Left ventricle myocardium superior (tissue), 1 donor: ENCODE data around the gene PPP6C. TPM values are rescaled to one million over a fixed set of nuclear protein-coding genes. Genes with fewer than 3 reads are reported as not detected.
A peak's percentile ranks its signal among the peaks of the same experiment; 100 is the strongest.
"Not testable (repeated sequence)": the region's sequence is repeated elsewhere in the genome, so short reads cannot be mapped to it uniquely, and the experiment has no call there.

ENCODE experiments used
- ATAC-seq: fragments of 200-7000 bp; cut with Tn5 transposase; one replicate; pipeline ENCODE4 v1.9.1; 2020; ENCODE audit warnings: mild to moderate bottlenecking, moderate library complexity
- DNase-seq: peaks from one replicate; pipeline ENCODE4 v3.0.0-alpha.2; 2020
- intact Hi-C: fragments of 100-400 bp; cut with micrococcal nuclease; formaldehyde crosslinking; loops from one replicate; pipeline ENCODE4 v1.11.0; 2022
- long read RNA-seq: library from polyadenylated mRNA; unstranded; transcript quantifications from one replicate; pipeline ENCODE4 v2.0.0, GENCODE V29; 2021
- total RNA-seq: library from RNA; stranded (reverse); fragmentation: NEBNext Ultra II Directional; extraction: Animal tissue kit (Norgen Biotek cat#: 25700); gene quantifications from one replicate; pipeline ENCODE4 v1.2.1, GENCODE V29; 2021
- donor health status: DM: no; HTN: yes; CAD: no; lungs with severe emphysema.

The PPP6C gene
- 35.9 TPM for total RNA-seq
- long read RNA-seq, full-length matches to known transcripts: 51 of 55 reads
- long read RNA-seq, partial matches to known transcripts: 1 of 55 reads
- long read RNA-seq, other reads (novel, unspliced or antisense): 3 of 55 reads

DNA sequence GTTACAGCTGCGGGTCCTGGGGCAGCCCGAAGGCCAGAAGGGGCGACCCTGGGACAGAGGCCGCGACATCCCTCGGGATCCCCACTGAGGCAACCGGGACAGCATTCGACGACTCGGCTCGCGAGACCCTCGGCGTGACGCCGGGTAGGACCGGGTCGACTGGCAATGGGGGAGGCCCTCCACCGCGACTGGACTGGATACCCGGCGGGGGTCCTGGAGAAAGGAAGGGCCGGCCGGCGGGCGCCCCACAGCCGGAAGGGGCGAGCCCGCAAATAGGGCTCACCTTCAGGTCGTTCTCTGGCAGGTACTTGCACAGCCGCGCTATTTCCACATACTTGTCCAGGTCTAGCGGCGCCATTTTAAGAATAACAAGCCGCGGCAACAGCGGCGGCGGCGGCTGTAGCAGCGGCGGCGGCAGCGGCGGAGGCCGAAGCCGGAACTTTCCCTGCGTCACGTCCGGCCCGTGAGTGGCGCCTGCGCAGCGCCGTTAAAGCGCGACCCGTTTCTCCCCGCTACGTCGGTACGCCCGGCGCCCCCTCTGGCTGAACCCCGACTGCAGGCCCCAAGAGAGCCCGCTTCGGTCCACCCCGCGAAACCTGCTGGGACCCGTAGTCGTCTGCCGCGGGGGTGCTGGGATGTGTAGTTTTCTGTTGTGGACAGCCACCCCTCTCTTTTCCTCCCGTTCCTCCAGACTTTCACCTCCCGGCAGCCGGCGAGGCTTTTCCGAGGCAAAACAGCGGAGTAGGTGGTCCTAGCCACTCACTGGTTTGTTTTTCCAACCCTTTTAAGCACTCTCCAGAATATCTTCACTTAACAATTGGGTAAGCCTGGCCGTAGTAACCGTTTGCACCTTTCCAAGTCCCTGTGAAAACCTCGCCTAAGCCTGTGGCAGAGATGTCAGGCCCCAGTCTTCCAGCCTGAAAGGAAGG is at the start of gene PPP6C:
Gene PPP6C (minus strand): TSS at position 443 of the 929 bp plus-strand sequence. CDS start 85 bp downstream, at position 358.
- peak; percentile 99 for ATAC-seq
- intact Hi-C loops: no loop called here
- peak; percentile 99 for DNase-seq

DNA sequence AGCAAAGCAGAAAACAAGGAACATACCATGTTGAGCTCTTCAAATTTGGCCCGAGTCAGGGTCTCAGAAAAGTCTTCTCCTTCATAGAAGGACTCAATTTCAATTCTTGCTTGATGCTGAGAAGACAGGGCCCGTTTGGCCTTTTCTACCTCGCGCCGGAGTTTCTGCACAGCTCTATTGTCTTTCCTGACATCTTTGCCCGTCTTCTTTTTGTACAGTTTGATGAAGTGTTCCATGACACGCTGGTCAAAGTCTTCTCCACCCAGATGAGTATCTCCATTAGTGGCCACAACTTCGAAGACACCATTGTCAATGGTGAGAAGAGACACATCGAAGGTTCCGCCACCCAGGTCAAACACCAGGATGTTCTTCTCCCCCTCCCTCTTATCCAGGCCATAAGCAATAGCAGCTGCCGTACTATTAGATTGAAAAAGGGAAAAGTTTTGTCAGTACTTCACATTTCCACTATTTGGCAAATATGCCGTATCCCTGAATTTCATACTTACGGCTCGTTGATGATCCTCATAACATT is 49.4 kb upstream of the PPP6C start:
- DNase-seq (no peak), ATAC-seq (no peak)
- intact Hi-C loops: no loop called here

DNA sequence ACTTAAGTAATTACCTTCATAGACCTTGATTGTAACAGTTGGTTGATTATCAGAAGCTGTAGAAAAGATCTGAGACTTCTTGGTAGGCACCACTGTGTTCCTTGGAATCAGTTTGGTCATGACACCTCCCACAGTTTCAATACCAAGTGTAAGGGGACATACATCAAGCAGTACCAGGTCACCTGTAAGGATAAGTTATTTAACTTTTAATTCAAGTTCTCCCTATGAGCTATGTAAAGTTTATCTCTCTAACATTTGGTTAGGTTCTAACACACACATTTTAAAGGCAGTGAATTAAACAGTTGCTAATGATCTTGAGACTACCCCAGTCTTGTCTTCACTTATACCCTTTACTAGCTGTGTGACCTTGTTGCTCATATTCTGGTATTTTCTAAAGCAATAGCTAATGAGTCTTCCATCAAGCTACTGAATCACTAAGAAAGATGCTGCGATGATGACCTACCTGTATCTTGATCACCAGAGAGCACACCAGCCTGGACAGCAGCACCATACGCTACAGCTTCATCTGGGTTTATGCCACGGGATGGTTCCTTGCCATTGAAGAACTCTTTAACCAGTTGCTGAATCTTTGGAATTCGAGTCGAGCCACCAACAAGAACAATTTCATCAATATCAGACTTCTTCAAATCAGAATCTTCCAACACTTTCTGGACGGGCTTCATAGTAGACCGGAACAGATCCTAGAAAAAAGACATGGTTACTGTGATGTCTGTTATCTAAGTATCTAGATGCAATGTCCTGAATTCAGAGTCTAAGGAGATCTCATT is 48.7 kb upstream of the PPP6C start:
- DNase-seq (no peak), ATAC-seq (no peak)
- intact Hi-C loops: no loop called here

DNA sequence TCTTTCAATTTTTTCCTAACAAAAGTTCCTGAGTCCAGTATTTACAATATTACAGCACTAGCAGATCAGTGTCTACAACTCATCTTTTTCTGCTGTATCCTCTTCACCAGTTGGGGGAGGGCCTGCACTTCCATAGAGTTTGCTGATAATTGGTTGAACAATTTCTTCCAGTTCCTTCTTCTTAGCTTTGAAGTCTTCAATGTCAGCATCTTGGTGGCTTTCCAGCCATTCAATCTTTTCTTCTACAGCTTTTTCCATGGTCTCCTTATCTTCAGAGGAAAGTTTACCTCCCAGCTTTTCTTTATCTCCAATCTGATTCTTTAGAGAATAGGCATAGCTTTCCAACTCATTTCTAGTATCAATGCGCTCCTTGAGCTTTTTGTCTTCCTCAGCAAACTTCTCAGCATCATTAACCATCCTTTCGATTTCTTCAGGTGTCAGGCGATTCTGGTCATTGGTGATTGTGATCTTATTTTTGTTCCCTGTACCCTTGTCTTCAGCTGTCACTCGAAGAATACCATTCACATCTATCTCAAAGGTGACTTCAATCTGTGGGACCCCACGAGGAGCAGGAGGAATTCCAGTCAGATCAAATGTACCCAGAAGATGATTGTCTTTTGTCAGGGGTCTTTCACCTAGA is 47.0 kb upstream of the PPP6C start:
- ATAC-seq, DNase-seq, intact Hi-C loops: not testable (repeated sequence)

DNA sequence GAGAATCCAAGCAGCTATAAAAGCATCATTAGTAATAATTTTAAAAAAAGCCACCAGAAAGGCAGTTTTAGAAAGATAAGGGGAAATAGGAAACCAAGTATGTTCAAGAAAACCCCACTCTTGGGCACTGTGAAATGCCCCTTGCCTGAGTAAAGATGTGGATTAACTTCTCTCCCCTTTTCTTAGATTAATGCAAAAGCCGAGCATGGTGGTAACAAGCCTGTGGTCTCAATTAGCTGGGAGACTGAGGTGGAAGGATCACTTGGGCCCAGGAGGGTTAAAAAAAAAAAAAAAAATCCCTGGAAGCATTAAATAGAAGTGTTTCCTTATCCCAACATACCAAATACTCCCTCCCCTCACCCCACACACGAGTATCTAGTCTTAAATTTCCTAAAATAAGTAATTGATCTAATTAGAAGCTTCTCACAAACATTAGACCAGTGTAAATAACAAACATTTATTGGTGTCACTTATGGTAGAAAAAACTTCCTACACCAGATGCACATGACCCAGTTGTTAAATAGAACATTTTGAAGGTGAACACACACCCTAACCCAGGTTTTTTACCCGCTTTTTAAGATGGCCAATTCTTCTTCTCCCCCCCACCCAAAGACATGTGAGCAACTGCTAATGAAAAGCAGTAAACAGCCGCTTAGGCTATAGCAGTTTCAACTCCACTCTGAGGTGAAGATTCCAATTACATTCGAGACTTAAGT is 46.4 kb upstream of the PPP6C start:
- intact Hi-C loops: no loop called here
- DNase-seq: no peak
- ATAC-seq: no peak

DNA sequence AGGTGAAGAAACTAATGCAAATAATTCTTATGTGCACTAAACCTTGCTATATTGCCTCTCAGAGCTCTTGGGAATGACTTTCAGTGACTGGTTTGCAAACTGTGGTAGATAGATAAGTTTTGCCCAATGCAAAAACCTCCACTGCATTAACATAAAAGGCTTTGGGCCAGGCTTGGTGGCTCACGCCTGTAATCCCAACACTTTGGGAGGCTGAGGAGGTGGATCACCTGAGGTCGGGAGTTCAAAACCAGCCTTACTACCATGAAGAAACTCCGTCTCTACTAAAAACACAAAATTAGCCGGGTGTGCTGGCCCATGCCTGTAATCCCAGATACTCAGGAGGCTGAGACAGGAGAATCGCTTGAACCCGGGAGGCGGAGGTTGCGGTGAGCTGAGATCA is 44.5 kb upstream of the PPP6C start:
- intact Hi-C loops, ATAC-seq, DNase-seq: not testable (repeated sequence)

DNA sequence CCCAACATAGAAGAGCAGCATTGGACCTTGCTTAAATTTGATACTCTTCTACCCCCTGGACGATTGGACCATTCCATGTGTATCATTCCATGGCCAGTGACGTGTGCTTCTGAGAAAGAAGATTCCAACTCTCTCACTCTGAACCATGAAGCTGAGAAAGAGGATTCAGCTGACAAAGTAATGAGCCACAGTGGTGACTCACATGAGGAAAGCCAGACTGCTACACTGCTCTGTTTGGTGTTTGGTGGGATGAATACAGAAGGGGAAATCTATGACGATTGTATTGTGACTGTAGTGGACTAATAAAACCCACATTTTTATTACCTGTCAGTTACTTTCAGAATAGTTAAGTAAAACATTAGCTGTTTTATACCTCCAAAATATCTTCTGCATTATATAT is 44.1 kb upstream of the PPP6C start:
- no peak for ATAC-seq
- intact Hi-C loops: no loop called here
- no peak for DNase-seq

DNA sequence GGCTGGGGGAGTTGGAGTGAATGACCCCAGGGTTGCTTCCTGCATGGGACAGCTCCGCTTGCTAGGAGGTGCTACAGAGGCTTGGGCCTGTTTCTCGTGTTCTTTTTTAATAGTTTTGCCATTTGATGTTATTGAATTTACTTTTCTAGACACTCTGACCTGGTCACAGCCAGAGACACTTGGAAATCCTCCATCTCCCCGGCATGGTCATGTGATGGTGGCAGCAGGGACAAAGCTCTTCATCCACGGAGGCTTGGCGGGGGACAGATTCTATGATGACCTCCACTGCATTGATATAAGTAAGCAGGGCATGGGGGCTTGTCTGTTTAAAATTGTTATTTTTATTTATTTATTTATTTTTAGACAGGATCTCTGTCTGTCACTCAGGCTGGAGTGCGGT is 38.2 kb upstream of the PPP6C start:
- no peak for ATAC-seq
- intact Hi-C loops: no loop called here
- no peak for DNase-seq

DNA sequence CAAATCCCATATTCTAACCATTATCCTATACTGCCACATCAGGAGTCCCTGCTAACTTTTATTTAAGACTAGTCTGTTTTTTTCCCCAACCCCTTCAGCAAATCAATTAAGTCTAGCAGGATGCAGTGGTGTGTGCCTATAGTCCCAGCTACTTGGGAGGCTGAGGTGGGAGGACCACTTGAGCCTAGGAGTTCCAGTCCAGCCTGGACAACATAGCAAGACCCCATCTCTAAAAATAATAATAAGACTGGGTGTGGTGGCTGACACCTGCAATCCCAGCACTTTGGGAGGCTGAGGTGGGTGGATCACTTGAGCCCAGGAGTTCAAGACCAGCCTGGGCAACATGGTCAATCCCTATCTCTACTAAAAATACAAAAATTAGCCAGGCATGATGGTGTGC is 35.3 kb upstream of the PPP6C start:
- ATAC-seq, DNase-seq, intact Hi-C loops: not testable (repeated sequence)

DNA sequence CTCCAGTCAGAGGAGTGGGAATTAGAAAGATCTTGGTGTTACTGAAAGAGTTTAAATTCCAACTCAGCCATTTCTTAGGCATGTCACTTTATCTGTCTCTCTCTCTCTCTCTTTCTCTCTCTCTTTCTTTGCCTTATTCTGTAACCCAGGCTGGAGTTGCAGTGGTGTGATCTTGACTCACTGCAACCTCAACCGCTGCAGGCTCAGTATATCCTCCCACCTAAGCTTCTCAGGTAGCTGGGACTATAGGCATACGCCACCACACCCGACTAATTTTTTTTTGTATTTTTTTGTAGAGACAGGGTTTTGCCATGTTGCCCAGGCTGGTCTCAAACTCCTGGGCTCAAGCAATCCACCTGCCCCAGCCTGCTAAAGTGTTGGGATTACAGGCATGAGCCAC is 29.0 kb upstream of the PPP6C start:
- DNase-seq (no peak), ATAC-seq (no peak)
- intact Hi-C loops: no loop called here

DNA sequence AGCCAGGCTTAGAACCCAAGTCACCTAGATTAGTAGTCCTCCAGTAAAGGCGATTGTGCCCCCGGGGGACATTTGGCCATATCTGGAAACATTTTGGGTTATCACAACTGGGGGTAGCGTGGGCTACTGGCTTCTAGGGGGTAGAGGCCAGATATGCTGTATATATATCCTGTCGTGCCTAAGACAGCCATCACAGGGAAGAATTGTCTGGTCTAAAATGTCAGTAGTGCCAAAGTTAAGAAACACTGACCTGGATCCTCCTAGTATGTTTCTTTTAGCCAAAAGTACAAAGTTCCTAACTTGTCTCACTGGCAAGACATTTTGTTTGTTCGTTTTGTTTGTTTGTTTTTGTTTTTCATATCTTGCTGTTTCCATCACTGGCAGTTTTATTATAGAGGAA is 24.6 kb upstream of the PPP6C start:
- intact Hi-C loops: no loop called here
- DNase-seq: no peak
- no peak for ATAC-seq

DNA sequence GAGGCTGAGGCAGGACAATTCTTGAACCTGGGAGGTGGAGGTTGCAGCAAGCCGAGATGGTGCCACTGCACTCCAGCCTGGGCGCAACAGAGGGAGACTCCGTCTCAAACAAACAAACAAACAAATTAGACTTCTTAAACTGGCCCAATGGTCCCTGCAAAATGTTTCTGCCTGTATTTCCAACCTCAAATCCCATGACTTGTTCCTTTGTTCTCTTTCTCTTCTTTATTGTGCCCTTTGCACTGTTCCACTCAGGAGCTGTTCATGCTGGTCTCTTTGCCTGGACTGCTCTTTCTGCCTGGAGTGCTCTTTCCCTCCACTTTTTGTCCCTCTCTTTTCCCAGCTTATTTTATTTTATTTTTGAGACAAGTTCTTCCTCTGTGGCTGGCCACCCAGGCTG is 14.9 kb upstream of the PPP6C start:
- DNase-seq: no peak
- no peak for ATAC-seq
- intact Hi-C loops: no loop called here

DNA sequence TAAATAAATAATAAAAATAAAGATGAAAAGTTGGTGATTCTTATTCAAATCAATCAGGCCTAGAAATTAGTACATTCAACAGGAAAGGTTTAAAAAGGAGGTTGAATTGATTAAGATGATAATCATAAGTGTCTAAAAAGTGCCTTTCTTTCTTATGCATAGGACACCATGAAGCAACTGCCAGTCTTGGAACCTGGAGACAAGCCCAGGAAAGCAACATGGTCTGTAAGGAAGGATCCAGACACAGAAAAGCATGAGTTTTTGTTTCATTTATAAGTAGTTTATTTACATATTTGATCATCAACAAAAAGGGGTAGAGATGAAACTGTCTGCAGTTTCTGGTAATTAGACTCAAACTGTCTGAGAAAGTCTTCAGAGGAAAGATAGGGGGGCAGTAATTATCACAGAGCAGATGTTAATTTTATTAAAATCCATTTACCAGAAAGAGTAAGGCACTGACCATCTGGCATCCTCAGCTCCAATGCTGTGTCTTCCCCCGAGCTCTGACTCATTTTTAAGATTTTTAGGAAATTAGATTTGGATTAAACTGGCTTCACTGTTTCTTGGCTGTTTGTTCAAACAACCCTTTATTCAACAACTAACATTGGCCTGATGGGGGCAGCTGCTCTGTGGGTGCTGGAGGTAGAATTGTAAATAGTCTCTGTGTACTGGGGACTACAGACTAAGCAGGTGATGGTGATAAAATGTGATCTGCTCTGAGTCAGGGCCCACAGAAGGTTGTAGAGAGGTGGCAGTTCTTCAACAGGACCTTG is 13.4 kb upstream of the PPP6C start:
- intact Hi-C loops: no loop called here
- DNase-seq: no peak

DNA sequence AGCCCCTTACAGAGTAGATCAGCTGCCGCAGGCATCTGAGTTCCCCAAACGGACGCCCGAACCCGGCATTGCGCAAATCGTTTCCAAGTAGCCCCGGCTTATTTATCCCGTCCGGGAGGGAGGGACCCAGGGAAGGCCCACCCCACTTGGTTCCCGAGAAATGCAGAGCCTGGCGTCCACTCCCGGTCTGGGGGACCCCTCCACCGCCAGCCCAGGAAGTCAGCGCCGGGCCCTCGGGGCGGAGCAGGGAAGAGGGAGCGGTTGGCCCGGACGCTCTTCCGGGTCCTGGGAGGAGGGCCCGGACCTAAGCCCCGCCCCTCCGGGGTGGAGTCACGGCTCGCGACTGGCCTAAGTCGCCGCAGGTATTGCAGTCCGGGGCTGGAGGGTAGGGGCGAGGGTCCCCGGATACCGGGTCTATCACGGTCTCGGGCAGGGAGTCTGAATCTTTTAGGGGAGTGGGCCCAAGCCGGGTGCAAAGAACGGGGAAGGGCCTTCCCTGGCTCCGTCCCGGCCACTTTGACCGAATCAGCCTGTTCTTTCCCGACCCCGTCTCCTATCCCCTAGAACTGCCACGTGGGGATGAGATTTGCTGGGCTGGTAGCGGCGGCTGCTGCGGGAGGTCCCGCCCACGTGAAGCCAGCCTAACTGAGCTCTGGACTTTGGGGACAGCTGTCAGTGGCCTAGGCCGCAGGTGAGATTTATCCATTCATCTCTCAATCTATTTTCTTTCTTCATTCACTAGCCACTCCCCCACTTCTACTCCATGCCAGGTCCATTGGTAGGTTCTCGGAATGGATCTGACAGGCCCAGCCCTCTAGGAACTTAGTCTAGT is 10.8 kb upstream of the PPP6C start, which contains the start of gene RABEPK:
Gene RABEPK (plus strand): TSS at position 327 of the 832 bp plus-strand sequence. CDS start 2,472 bp downstream, outside the sequence.
- DNase-seq: peak; percentile 96
- intact Hi-C loops: no loop called here
- ATAC-seq: peak; percentile 100

More for the DNA sequence above, 13.4 kb upstream of the PPP6C start:
- ATAC-seq: no peak

DNA sequence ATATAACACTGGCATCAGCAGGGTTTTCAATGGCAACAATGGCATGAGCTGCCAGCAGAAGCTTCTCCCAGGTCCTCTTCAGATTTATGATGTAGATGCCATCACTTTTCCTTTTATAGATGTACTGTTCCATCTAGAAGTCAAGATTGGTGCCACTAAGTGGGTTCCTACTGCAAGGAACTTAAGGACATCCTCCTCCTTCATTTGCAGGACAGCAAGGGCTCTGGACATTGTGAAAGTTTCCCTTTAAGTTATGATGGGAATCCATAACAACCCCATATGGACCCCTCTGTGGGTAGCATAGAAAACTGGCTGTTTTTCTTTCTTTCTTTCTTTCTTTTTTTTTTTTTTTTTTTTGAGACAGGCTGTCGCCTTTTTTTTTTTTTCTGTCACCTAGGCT is 6.0 kb upstream of the PPP6C start:
- ATAC-seq, intact Hi-C loops, DNase-seq: not testable (repeated sequence)

DNA sequence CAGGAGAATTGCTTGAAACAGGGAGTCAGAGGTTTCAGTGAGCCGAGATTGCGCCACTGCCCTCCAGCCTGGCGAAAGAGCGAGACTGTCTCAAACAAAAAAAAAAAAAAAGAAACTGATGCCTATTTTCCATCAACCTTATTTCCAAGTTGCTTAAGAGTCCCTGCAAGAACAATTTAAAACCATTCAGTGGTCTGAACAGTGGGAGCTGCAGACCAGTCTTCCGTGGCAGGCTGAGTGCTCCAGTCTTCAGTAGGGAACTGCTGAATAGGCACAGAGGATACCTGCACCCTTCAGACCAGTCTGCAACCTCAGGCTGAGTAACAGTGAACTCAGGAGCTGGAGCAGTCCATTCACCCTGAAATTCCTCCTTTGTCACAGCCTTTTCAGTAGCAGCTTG is 4.9 kb upstream of the PPP6C start:
- not testable (repeated sequence) for DNase-seq

DNA sequence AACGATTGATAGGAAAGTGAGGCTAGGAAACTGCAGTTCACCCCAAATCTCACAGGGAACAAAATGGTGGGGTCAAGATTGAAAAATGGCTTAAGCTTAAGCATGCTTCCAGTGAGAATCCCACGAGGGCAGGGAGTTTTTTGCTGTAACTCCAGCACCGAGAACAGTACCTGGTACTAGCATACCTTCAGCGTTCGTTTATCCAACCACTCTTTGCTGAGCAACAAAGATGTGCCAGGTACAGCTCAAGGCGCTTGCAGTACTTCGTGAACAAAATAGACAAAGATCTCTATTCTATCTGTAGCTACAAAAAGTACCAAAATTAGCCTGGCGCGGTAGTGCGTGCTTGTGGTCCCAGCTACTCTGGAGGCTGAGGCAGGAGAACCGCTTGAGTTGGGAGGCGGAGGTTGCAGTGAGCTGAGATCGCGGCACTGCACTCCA is 778 bp upstream of the PPP6C start:
- intact Hi-C loops: no loop called here
- ATAC-seq: no peak

More for the DNA sequence above, 4.9 kb upstream of the PPP6C start:
- ATAC-seq, intact Hi-C loops: not testable (repeated sequence)

More for the DNA sequence above, 778 bp upstream of the PPP6C start:
- no peak for DNase-seq
